Upper lobe of left lung (tissue), 6 donors: Measurements from ENCODE around the gene PLEKHB2. TPM values are rescaled to one million over a fixed set of nuclear protein-coding genes. Genes with fewer than 3 reads are reported as not detected.

Experiments used
- ATAC-seq, 2 donors: fragments of 200-7000 bp; cut with Tn5 transposase; one replicate each; pipeline ENCODE4 v1.9.1; 2022; ENCODE audit warnings: mild to moderate bottlenecking in 2 of 2, moderate library complexity in 2 of 2; ENCODE audit not compliant: low FRiP score in 2 of 2
- DNase-seq, 2 donors: peaks; one replicate each; pipeline ENCODE4 v3.0.0-alpha.2; 2019 to 2020
- H3K27ac ChIP-seq, 4 donors: fragments of 200-600 bp; sonication (generic); one replicate each; pipeline ENCODE4 v1.5.1; 2016 to 2019
- H3K27me3 ChIP-seq, 4 donors: fragments of 200-600 bp; sonication (generic); one replicate each; pipeline ENCODE4 v1.5.1; 2017 to 2019
- H3K36me3 ChIP-seq, 4 donors: fragments of 200-600 bp; sonication (generic); one replicate each; pipeline ENCODE4 v1.5.1; 2016 to 2019
- H3K4me1 ChIP-seq, 4 donors: fragments of 200-600 bp; sonication (generic); one replicate each; pipeline ENCODE4 v1.5.1; 2018 to 2019
- H3K4me3 ChIP-seq, 4 donors: fragments of 200-600 bp; sonication (generic); one replicate each; pipeline ENCODE4 v1.5.1; 2017 to 2019; ENCODE audit warnings: mild to moderate bottlenecking in 2 of 4, moderate library complexity in 1 of 4
- H3K9me3 ChIP-seq, 4 donors: fragments of 200-600 bp; sonication (generic); one replicate each; pipeline ENCODE4 v1.5.1; 2018 to 2019
- CTCF ChIP-seq, 6 experiments: fragments of 450-650 bp in 4 of 6; fragments of 200-600 bp in 2 of 6; sonication (generic) in 2 of 6; IDR thresholded peaks; one replicate each; pipeline ENCODE4 v1.5.1; 2016 to 2019; ENCODE audit warnings: antibody characterized with exemption in 6 of 6
- EP300 ChIP-seq, 4 donors: sonication (generic); formaldehyde crosslinking; IDR thresholded peaks; one replicate each; pipeline ENCODE4 v1.5.1; 2017; ENCODE audit warnings: antibody characterized with exemption in 4 of 4, control low read depth in 2 of 4
- POLR2A ChIP-seq, 4 donors: fragments of 450-650 bp; IDR thresholded peaks; one replicate each; pipeline ENCODE4 v1.5.1; 2016 to 2017; ENCODE audit warnings: antibody characterized with exemption in 4 of 4, mild to moderate bottlenecking in 2 of 4
- POLR2AphosphoS5 ChIP-seq, 2 donors: sonication (generic); formaldehyde crosslinking; IDR thresholded peaks; one replicate each; pipeline ENCODE4 v1.5.1; 2017; ENCODE audit warnings: antibody characterized with exemption in 2 of 2
- WGBS, 2 donors: methylation state at CpG; one replicate each; pipeline ENCODE4 v1.1.5; 2017 to 2018; 5-methylcytosine and 5-hydroxymethylcytosine counted together
- total RNA-seq, 6 donors: library from RNA; depleted of rRNA in 4 of 6; stranded (reverse); fragments of >200 nt in 4 of 6; gene quantifications; one replicate each; pipeline versions ENCODE4 v1.1.0 to v1.2.1, GENCODE V29; 2016 to 2021
- donor health status: DM: no; HTN: no; CAD: no; lungs with moderate emphysema.
- donor health status: DM: no; HTN: yes; CAD: no; lungs with severe emphysema.

The PLEKHB2 gene
- total RNA-seq, 6 donors from 2014 or later = 63.9 to 167 (median 87.4) TPM

- no peak overlapping the region for H3K27ac ChIP-seq
- no peak for DNase-seq
- H3K9me3 ChIP-seq = no peaks in the 10 kb centered on the region
- 94 to 100% methylated on average over 2 of the region's 2 CpGs for WGBS, 2 donors
- H3K27me3 ChIP-seq = no peaks in the 10 kb centered on the region
- peak in 1 of 2 donors; percentile 31 for ATAC-seq
- no peak for TF ChIP-seq POLR2A (IDR thresholded peaks at IDR 0.05)
- no peak for TF ChIP-seq POLR2AphosphoS5 (IDR thresholded peaks at IDR 0.05)
- TF ChIP-seq EP300 (IDR thresholded peaks at IDR 0.05) = no peak
- peaks cover 5 to 66% (median 35%) of the 10 kb centered on the region in 4 donors for H3K36me3 ChIP-seq
- no peak overlapping the region for H3K4me3 ChIP-seq
- no peaks in the 10 kb centered on the region for H3K4me1 ChIP-seq
Measured at GRCh38 chr2:131140581-131140980, 35.4 kb downstream of the PLEKHB2 start.

GRCh38 chr2:131142849-131143248 lies 37.7 kb downstream of the PLEKHB2 start:
- H3K27ac ChIP-seq = no peak overlapping the region
- ATAC-seq = no peak
- H3K4me1 ChIP-seq = peaks cover 0 to 12% (median 5%) of the 10 kb centered on the region in 4 donors
- 99% methylated on average over 5 of the region's 5 CpGs for WGBS, 2 donors
- H3K4me3 ChIP-seq = no peak overlapping the region
- DNase-seq = no peak
- no peaks in the 10 kb centered on the region for H3K27me3 ChIP-seq
- no peak for TF ChIP-seq POLR2A (IDR thresholded peaks at IDR 0.05)
- no peak for TF ChIP-seq EP300 (IDR thresholded peaks at IDR 0.05)
- no peak for TF ChIP-seq CTCF (IDR thresholded peaks at IDR 0.05)
- TF ChIP-seq POLR2AphosphoS5 (IDR thresholded peaks at IDR 0.05) = no peak
- peaks cover 5 to 79% (median 44%) of the 10 kb centered on the region in 4 donors for H3K36me3 ChIP-seq
- H3K9me3 ChIP-seq = no peaks in the 10 kb centered on the region

- Histone ChIP-seq H3K4me3 (no peak overlapping the region), H3K4me1 (peaks cover 0 to 12% (median 5%) of the 10 kb centered on the region in 4 donors), H3K36me3 (peaks cover 5 to 89% (median 43%) of the 10 kb centered on the region in 4 donors), H3K27me3 (no peaks in the 10 kb centered on the region), H3K27ac (no peak overlapping the region), H3K9me3 (no peaks in the 10 kb centered on the region)
- TF ChIP-seq EP300 (IDR thresholded peaks at IDR 0.05) = no peak
- DNase-seq = no peak
- WGBS, 2 donors = 89 to 90% methylated on average over 2 to 6 of the region's 6 CpGs
- ATAC-seq = no peak
Measured at GRCh38 chr2:131143803-131144202, 38.7 kb downstream of the PLEKHB2 start.

GRCh38 chr2:131145040-131145439 lies 39.9 kb downstream of the PLEKHB2 start:
- TF ChIP-seq EP300 (IDR thresholded peaks at IDR 0.05) = no peak
- TF ChIP-seq POLR2AphosphoS5 (IDR thresholded peaks at IDR 0.05) = no peak
- no peak for TF ChIP-seq CTCF (IDR thresholded peaks at IDR 0.05)
- no peak for TF ChIP-seq POLR2A (IDR thresholded peaks at IDR 0.05)

GRCh38 chr2:131146231-131146630 lies 41.1 kb downstream of the PLEKHB2 start:
- no peak for DNase-seq
- TF ChIP-seq POLR2AphosphoS5 (IDR thresholded peaks at IDR 0.05) (no peak), POLR2A (IDR thresholded peaks at IDR 0.05) (no peak), EP300 (IDR thresholded peaks at IDR 0.05) (no peak), CTCF (IDR thresholded peaks at IDR 0.05) (no peak)
- H3K27ac ChIP-seq = no peak overlapping the region
- H3K4me1 ChIP-seq = peaks cover 0 to 12% (median 5%) of the 10 kb centered on the region in 4 donors
- ATAC-seq = peak in 1 of 2 donors; percentile 19
- H3K27me3 ChIP-seq = no peaks in the 10 kb centered on the region
- peaks cover 0 to 89% (median 39%) of the 10 kb centered on the region in 4 donors for H3K36me3 ChIP-seq
- WGBS, 2 donors = 70 to 94% methylated on average over 7 of the region's 7 CpGs
- H3K9me3 ChIP-seq = no peaks in the 10 kb centered on the region
- no peak overlapping the region for H3K4me3 ChIP-seq

More at GRCh38 chr2:131145040-131145439, 39.9 kb downstream of the PLEKHB2 start:
- ATAC-seq (no peak), DNase-seq (no peak)
- H3K36me3 ChIP-seq = peaks cover 0 to 91% (median 39%) of the 10 kb centered on the region in 4 donors
- 97 to 100% methylated on average over 2 of the region's 2 CpGs for WGBS, 2 donors
- no peak overlapping the region for H3K27ac ChIP-seq
- H3K4me3 ChIP-seq = no peak overlapping the region
- peaks cover 0 to 12% (median 5%) of the 10 kb centered on the region in 4 donors for H3K4me1 ChIP-seq
- H3K9me3 ChIP-seq = no peaks in the 10 kb centered on the region
- H3K27me3 ChIP-seq = no peaks in the 10 kb centered on the region

- no peak for TF ChIP-seq POLR2A (IDR thresholded peaks at IDR 0.05)
- no peak for TF ChIP-seq EP300 (IDR thresholded peaks at IDR 0.05)
- no peak for TF ChIP-seq CTCF (IDR thresholded peaks at IDR 0.05)
- TF ChIP-seq POLR2AphosphoS5 (IDR thresholded peaks at IDR 0.05) = no peak
- H3K27me3 ChIP-seq = no peaks in the 10 kb centered on the region
- 61 to 69% methylated on average over 1 of the region's 1 CpG for WGBS, 2 donors
- DNase-seq (no peak), ATAC-seq (no peak)
- no peak overlapping the region for H3K27ac ChIP-seq
- H3K4me3 ChIP-seq = no peak overlapping the region
- peaks cover 0 to 12% (median 5%) of the 10 kb centered on the region in 4 donors for H3K4me1 ChIP-seq
- H3K9me3 ChIP-seq = no peaks in the 10 kb centered on the region
- H3K36me3 ChIP-seq = peaks cover 0 to 89% (median 38%) of the 10 kb centered on the region in 4 donors
Measured at GRCh38 chr2:131146749-131147148, 41.6 kb downstream of the PLEKHB2 start.
